GM23338 (cell line): ENCODE results near the gene KCNQ1OT1.

Experiments used
- EZH2 ChIP-seq: fragments of 200-600 bp; sonication (generic); IDR thresholded peaks from one replicate; pipeline ENCODE4 v1.8.0; 2017; ENCODE audit warnings: antibody characterized with exemption, mild to moderate bottlenecking, low read depth; ENCODE audit not compliant: unreplicated experiment
- TF ChIP-seq, protein P1 (sequence below), 2 experiments: fragments of 200-600 bp in 1 of 2; sonication (generic) in 1 of 2; conservative IDR thresholded peaks; 2 replicates each; pipeline versions ENCODE4 v1.5.1 to v1.6.1; 2016 to 2017; ENCODE audit warnings: antibody characterized with exemption in 2 of 2, low read depth in 2 of 2, mild to moderate bottlenecking in 2 of 2, moderate library complexity in 1 of 2

DNA sequence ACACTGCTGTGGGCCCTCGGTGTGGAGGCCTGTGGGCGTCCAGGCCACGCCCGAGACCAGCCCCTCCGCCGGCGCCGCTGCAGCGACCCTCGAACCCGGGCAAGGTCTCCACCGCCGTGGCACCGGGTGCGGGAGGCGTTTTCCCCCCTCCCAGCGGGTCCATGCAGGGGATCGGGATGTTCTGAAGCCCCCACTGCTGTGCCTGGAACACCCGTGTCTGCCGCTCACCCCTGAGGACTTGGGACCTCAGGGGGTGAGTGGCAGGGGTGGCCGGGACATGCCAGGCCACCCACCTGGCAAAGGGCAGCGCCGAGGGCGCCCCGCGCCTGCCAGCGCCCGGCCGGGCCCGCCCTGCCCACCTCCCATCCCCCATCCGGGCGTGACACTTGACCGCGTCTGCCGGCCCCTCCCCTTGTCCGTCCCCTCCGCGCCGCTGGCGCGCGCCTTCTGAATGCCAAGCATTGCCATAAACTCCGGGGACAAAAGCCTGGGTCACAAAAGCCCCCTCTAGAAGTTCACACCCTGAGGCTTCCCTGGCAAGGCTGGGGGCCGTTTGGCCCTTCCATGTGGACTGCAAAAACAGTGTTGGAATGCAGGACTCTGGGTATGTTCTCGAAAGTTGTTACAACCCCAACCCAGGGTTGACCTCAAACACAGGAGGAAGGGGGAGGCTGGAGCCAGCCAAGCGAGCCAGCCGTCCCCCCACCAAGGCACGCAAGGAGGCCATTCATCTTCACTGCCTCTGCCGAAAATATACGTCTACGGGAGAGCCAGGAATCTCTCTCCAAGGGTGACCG, 819 bp upstream of the KCNQ1OT1 start:
- TF ChIP-seq, protein P1, sequence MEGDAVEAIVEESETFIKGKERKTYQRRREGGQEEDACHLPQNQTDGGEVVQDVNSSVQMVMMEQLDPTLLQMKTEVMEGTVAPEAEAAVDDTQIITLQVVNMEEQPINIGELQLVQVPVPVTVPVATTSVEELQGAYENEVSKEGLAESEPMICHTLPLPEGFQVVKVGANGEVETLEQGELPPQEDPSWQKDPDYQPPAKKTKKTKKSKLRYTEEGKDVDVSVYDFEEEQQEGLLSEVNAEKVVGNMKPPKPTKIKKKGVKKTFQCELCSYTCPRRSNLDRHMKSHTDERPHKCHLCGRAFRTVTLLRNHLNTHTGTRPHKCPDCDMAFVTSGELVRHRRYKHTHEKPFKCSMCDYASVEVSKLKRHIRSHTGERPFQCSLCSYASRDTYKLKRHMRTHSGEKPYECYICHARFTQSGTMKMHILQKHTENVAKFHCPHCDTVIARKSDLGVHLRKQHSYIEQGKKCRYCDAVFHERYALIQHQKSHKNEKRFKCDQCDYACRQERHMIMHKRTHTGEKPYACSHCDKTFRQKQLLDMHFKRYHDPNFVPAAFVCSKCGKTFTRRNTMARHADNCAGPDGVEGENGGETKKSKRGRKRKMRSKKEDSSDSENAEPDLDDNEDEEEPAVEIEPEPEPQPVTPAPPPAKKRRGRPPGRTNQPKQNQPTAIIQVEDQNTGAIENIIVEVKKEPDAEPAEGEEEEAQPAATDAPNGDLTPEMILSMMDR (conservative IDR thresholded peaks at IDR 0.05; ENCODE audit: low read depth in 2 of 2) = no peak
- no peak for TF ChIP-seq EZH2
